HepG2 (cell line): ENCODE data around the gene ANKRD37.

Experiments used
- CREM ChIP-seq, 2 experiments: sonication (generic) in 1 of 2; formaldehyde crosslinking in 1 of 2; IDR thresholded peaks; 2 replicates each; pipeline versions ENCODE4 v1.4.0 to v1.6.1; 2016 to 2020; ENCODE audit warnings: antibody characterized with exemption in 1 of 2, mild to moderate bottlenecking in 1 of 2, missing genetic modification reagents in 1 of 2
- EZH2 ChIP-seq: conservative IDR thresholded peaks from 2 replicates; pipeline ENCODE4 v1.6.1; 2012; ENCODE audit warnings: mild to moderate bottlenecking, low read depth, low read length, moderate library complexity
- GABPB1 ChIP-seq: IDR thresholded peaks from 2 replicates; pipeline ENCODE4 v1.6.1; 2016; ENCODE audit warnings: mild to moderate bottlenecking, missing genetic modification reagents, moderate library complexity, missing compliant biosample characterization
- KAT7 ChIP-seq: IDR thresholded peaks from 2 replicates; pipeline ENCODE4 v1.6.1; 2018; ENCODE audit warnings: borderline replicate concordance, missing compliant biosample characterization
- NFAT5 ChIP-seq: sonication (generic); formaldehyde crosslinking; IDR thresholded peaks from 2 replicates; pipeline ENCODE4 v1.4.0; 2020; ENCODE audit warnings: missing genetic modification reagents
- PLRG1 ChIP-seq: fragments of 450-650 bp; conservative IDR thresholded peaks from 2 replicates; pipeline ENCODE4 v1.6.1; 2016
- SALL2 ChIP-seq: sonication (generic); formaldehyde crosslinking; IDR thresholded peaks from 2 replicates; pipeline ENCODE4 v1.8.1; 2023; ENCODE audit warnings: mild to moderate bottlenecking, missing genetic modification reagents, inconsistent platforms
- SIX1 ChIP-seq: sonication (generic); formaldehyde crosslinking; IDR thresholded peaks from 2 replicates; pipeline ENCODE4 v1.4.0; 2020; ENCODE audit warnings: missing genetic modification reagents, borderline replicate concordance
- SP1 ChIP-seq, 2 experiments: fragments of 450-650 bp in 1 of 2; sonication (generic) in 1 of 2; formaldehyde crosslinking in 1 of 2; IDR thresholded peaks; 2 replicates each; pipeline versions ENCODE4 v1.4.0 to v1.6.1; 2016 to 2020; ENCODE audit warnings: missing genetic modification reagents in 1 of 2
- SUZ12 ChIP-seq: fragments of 150-350 bp; IDR thresholded peaks from 2 replicates; pipeline ENCODE4 v1.6.1; 2014; ENCODE audit warnings: low read depth, low read length
- TCF7 ChIP-seq: sonication (generic); IDR thresholded peaks from 2 replicates; pipeline ENCODE4 v1.6.1; 2016; ENCODE audit warnings: antibody characterized with exemption, low read depth
- ZNF781 ChIP-seq: sonication (generic); formaldehyde crosslinking; IDR thresholded peaks from 2 replicates; pipeline ENCODE4 v1.5.1; 2020; ENCODE audit warnings: borderline replicate concordance, mild to moderate bottlenecking, missing genetic modification reagents; ENCODE audit errors: not compliant biosample characterization
- TF ChIP-seq, protein P1 (sequence below): sonication (generic); formaldehyde crosslinking; IDR thresholded peaks from 2 replicates; pipeline ENCODE4 v1.5.0; 2020; ENCODE audit warnings: mild to moderate bottlenecking, missing genetic modification reagents, moderate library complexity

DNA sequence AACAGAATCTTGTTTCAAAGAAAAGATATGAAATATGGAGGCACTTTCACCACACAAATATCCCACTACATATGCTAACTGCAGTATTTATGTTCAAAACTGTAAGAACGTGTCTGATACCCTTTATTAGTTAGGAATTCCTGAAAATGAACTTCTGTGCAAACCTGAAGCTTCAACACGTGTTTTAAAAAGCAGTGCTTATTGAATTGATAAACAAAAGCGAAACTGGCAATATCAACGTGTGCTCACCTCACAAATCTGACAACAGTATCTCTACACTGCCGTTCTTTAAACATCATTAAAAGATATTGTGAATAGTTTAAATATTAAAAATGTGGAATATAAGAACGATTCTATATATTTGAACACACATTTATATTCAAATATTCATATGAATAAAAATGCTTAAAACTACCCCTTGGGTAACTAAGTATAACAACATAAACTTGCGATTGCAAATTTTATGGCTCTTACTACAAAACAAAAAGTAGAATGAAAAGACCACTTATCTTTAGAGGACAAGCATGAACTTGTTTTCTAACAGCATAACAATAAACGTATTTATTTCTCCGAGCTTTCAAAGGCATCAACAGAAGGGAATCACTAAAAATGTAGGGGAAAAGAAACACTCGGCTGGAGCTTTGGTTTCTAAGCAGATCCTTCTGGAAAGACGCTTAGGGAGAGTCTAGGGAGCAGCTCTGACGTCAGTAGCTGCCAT, 1.2 kb upstream of the ANKRD37 start, which contains the start of gene LRP2BP:
- TF ChIP-seq SIX1 = no peak
- no peak for TF ChIP-seq KAT7
- TF ChIP-seq, protein P1, sequence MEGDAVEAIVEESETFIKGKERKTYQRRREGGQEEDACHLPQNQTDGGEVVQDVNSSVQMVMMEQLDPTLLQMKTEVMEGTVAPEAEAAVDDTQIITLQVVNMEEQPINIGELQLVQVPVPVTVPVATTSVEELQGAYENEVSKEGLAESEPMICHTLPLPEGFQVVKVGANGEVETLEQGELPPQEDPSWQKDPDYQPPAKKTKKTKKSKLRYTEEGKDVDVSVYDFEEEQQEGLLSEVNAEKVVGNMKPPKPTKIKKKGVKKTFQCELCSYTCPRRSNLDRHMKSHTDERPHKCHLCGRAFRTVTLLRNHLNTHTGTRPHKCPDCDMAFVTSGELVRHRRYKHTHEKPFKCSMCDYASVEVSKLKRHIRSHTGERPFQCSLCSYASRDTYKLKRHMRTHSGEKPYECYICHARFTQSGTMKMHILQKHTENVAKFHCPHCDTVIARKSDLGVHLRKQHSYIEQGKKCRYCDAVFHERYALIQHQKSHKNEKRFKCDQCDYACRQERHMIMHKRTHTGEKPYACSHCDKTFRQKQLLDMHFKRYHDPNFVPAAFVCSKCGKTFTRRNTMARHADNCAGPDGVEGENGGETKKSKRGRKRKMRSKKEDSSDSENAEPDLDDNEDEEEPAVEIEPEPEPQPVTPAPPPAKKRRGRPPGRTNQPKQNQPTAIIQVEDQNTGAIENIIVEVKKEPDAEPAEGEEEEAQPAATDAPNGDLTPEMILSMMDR (CRISPR knock-in tag) = no peak
- no peak for TF ChIP-seq ZNF781
- no peak for TF ChIP-seq NFAT5 (CRISPR knock-in tag)
- TF ChIP-seq CREM (IDR thresholded peaks at IDR 0.05) = peak; percentile 80; the same call in 1 of the 2 replicates
- no peak for TF ChIP-seq CREM (CRISPR knock-in tag; IDR thresholded peaks at IDR 0.05)
- TF ChIP-seq PLRG1 = no peak
- TF ChIP-seq SALL2 (CRISPR knock-in tag) = no peak
- no peak for TF ChIP-seq GABPB1 (CRISPR knock-in tag)
- TF ChIP-seq EZH2 = no peak
- no peak for TF ChIP-seq SP1 (IDR thresholded peaks at IDR 0.05)
- TF ChIP-seq SP1 (CRISPR knock-in tag; IDR thresholded peaks at IDR 0.05) = no peak
- TF ChIP-seq SUZ12 = no peak
- no peak for TF ChIP-seq TCF7
